HG03442 (cell line): ENCODE measurements around the gene CDK5R1.
"Not testable (repeated sequence)": the region's sequence is repeated elsewhere in the genome, so short reads cannot be mapped to it uniquely, and the experiment has no call there.

Source experiments
- ATAC-seq: cut with Tn5 transposase; IDR thresholded peaks from one replicate; pipeline ENCODE4 v1.9.1; 2021; ENCODE audit warnings: mild to moderate bottlenecking, moderate library complexity; ENCODE audit not compliant: unreplicated experiment

The CDK5R1 gene

DNA sequence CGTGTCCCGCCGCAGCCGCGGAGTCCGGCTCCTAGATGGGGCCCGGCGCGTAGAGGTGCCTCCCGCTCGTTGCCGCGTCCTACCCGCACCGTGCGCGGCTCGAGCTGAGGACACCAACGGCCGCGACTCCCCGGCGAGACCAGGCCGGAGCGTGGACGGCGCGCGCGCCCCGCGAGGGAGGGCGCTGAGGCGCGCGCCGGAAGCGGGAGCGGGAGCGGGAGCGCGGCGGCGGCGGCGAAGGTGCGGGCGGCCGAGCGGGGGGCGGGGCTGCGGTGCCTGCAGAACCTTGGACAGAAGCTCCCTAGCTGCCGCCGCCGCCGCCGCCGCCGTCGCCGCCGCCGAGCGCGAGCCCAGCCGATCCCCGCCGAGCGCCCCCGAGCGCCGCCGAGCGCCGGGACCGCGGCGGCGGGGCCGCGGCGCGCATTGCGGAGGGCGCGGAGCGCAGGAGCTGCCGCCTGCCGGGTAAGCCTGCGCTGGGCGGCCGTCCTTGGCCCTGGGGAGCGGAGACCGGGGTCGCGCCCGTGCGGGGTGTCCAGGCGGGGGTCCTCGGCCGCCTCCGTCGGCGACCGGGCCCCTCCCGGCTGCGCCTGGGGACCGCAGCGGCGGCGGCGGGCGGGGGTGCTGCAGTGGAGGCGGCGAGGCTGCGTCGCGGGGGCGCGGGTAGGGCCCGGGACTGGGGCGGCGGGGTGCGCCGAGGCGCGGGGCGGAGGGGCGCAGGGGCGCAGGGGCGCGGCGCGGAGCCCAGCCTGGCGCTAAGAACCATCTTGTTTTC lies at the start of gene CDK5R1:
Gene CDK5R1, plus strand, starts transcription at position 293 of the 772 bp plus-strand sequence. CDS start 628 bp downstream, outside the sequence.
- peak; percentile 33 for ATAC-seq

GRCh38 chr17:32440722-32441121 lies 46.1 kb upstream of the CDK5R1 start:
- ATAC-seq = no peak

DNA sequence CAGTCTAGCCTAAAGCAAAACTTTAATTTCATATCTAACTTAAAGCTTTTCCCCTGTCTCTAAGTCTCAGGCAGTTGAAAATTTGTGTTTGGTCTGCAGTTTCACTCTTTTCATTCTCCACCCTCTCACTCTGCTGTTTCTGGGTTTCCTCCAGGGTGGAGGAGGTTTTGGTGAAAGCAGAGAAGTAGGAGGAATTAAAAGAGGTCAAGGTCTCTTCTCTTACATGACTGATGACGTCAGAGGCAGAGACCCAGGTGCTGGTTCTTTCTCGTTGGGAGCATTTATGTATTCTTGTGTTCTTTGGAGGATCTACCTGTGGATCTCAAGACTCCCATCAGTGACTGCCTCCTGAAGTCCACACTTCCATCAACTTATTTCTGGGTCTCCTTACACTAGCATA lies 44.9 kb upstream of the CDK5R1 start:
- ATAC-seq = no peak

DNA sequence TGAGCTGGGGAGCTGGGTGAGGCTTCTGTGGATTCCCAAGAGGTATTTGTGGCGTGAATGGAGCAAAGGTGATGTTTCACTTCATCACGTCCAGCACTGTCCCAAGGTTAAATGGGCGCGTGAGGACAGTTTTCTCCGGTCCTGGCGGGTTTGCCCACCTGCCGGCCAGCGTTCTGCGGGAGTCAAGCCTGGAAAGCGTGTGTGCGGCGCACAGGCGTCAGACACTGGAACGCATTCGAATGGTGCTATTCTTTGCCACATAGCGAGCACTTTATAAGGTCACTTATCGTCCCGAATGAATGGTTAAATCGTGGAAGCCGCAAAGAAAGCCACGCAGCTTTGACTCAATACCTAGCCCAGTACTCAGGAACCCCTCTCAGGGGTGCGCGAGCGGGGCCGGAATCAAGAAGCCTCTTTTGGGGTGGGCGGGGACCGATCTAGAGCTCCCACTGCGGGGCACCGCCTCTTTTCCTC lies 42.9 kb upstream of the CDK5R1 start:
- ATAC-seq = peak; percentile 3

DNA sequence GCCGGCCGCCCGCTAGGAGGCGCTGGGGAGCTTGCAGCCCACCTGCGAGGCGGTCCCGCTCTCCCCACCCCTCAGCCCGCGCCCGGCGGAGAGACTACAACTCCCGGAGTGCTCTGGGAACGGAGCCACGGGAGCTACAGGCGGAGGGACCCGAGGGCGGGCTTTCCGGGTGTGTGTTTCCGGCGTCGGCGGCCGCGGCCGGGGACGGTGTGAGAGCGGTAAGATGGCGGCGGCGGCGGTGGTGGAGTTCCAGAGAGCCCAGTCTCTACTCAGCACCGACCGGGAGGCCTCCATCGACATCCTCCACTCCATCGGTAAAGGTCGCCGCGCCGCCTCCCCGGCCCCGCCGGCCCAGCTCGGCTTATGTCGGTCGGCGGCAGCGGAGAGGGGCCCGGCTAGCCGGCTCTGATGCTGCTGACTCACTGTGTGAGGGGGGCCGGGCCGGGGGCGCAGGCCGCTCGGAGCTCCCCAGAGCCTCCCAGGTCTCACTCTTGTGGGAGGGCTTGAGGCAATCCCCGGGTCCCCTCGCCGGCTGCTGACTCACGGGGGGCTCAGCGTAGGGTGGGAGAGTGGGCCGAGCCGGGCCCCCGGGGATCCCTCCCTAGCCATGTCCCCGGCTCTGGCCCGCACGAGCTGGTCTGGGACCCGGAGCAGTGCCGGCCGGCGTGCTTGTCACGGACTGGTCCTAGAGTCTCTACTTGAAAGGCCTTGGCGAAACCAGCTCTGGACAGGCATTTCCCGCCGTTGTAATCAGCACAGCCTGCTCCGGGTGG lies 42.3 kb upstream of the CDK5R1 start, which contains the start of gene PSMD11:
Gene PSMD11, plus strand, starts transcription at position 210 of the 773 bp plus-strand sequence. Its CDS starts 14 bp downstream, at position 224.
- peak; percentile 91 for ATAC-seq

DNA sequence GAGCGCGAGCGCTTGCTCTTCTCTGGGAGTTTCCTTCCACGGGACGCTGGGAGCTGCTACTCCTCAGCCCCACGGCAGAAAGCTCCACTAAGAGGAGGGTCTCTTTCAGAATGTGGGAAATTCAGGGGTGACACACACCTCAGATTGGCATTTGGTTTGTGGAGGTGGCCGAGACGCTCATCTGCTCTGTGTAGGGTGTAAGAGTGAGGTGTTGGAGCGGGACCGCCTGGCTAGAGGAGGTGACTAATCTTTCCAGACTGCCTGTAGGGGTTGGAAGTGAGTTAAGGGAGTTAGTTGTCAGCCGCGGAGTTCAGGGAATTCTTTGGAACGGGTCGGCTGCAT lies 41.7 kb upstream of the CDK5R1 start:
- ATAC-seq = peak; percentile 6

DNA sequence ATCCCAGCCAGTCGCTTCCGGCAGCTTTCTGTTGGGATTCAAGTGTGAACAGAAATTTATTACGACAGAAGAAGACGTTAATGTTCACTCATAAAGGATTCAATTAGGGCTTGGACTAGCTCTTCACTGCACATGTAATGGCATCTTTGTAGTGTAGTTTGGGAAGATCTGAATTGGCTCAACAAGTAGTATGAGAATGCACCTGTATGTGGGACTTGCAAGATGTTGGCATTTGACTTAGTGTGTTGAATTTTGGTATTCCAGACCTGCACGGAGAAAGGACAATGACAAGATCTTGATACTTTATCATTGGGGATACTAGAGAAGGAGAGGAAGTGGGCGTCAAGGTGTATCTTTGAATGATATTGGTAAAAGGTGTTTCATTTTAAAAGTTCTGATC lies 41.3 kb upstream of the CDK5R1 start:
- ATAC-seq = no peak

DNA sequence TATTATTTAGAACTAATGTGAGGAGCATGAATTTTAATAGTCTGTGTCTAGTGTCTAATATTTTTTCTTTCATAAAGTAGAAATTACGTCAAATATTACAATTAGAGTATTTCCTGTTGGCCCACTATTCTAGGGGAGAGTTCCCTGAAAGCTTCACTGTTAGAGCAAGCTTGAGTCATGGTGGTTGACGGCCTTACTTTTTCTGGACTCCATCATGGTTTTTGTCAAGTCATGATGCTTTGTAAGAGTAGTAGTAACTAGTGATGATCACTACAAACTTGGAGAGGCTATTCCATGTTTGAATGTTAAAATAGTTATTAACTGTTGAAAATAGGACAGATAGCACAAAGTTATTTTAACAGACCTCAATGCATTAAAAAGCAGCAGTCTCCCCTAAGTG lies 40.8 kb upstream of the CDK5R1 start:
- no peak for ATAC-seq

- ATAC-seq = no peak
These were observed 39.8 kb upstream of the CDK5R1 start for GRCh38 chr17:32446949-32447348.

DNA sequence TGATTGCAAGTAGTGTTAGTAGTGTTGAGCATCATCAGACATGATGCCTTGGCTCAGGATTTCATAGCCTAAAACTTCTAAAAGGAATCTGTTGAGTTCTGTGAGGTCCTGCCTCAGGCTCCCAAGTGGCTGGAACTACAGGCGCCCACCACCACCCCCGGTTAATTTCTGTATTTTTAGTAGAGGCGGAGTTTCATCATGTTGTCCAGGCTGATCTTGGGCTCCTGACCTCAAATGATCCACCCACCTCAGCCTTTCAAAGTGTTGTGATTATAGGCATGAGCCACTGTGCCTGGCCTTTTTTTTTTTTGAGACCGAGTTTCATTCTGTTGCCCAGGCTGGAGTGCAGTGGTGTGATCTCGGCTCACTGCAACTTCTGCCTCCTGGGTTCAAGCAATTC lies 36.8 kb upstream of the CDK5R1 start:
- no peak for ATAC-seq

GRCh38 chr17:32450379-32450778 lies 36.4 kb upstream of the CDK5R1 start:
- ATAC-seq = not testable (repeated sequence)

GRCh38 chr17:32451879-32452278 lies 34.9 kb upstream of the CDK5R1 start:
- ATAC-seq = no peak

GRCh38 chr17:32452281-32452680 lies 34.5 kb upstream of the CDK5R1 start:
- ATAC-seq = no peak

DNA sequence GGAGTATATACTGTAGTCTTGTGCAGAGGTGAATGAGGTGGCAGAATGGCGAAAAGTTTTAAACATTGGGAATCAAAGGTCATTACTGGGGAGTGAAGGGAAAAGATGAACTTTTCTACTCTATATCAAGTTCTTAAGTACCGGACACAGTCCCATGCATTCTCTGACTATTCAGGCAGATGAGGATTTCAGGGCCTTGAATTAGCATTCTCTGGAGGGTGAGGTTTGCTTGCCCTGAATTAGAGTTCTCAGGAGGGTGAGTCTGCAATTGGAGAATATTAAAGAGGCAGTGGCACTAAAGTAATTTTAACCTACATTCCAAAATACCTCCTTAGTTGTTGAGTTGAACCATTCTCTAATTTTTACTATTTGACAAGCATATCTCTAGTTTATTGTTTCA lies 33.4 kb upstream of the CDK5R1 start:
- ATAC-seq = no peak

GRCh38 chr17:32458371-32458770 lies 28.4 kb upstream of the CDK5R1 start:
- ATAC-seq = no peak

GRCh38 chr17:32460054-32460453 lies 26.7 kb upstream of the CDK5R1 start:
- ATAC-seq = no peak

DNA sequence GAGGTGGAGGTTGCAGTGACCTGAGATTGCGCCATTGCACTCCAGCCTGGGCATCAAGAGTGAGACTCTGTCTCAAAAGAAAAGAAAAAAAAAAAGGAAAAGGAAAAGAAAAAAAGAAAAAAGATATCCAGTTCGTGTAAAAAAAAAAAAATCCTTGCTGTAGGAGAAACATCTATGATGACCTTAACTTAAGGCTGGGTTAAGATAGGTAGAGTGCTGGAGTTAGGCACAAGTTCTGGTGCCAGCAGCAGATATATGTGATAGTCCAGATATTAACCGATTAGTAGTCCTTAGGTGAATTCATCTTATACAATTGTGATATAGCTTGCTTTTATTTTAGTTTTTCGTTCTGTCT lies 25.3 kb upstream of the CDK5R1 start:
- ATAC-seq = no peak

DNA sequence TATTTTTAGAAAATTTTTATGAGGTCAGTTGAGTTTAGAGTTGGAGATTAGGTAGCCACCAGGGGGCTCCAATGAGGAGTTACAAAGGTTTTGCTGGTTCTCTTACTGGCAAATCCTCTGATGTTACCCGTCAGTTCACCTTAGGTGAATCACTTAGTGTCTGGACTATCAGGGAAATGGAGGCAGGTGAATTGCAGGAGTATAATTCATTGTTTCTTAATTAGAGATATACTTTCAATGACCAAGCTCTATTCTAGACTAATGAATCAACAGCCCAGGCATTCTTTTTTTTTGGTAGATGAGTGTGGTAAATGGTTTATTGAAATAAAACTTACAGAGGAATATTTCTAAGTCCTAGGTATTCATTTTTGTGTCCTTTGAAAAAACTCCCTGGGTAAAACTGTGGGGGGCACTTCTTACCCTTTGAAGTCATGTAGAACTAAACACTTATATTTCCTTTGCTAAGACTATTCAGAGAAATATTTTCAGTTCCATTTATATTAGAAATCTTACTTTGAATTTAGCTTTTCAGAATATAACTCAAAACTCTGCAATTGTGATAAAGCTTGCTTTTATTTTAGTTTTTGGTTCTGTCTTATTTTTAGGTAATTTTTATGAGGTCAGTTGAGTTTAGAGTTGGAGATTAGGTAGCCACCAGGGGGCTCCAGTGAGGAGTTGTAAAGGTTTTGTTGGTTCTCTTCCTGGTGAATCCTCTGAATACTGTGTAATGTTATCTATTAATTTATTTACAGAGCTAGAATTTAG lies 24.8 kb upstream of the CDK5R1 start:
- ATAC-seq = no peak

DNA sequence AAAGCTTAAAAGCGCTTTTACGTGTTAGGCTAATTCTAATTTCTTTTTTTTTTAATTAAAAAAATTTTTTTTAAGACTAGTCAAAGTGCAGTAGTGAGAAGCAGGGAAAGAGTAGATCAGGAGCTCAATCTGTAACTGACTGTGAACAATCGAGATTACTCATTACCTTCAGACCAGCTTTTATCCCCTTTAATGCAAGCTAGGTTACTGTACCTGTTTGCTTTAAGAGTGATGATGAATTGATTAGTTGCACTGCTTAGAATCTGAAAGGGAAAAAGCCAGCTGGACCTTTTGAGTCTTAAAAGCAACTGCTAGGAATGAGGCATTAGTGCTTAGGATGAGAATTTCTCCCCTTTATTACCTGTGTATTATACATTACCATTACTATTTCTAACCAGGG lies 23.5 kb upstream of the CDK5R1 start:
- ATAC-seq = no peak

DNA sequence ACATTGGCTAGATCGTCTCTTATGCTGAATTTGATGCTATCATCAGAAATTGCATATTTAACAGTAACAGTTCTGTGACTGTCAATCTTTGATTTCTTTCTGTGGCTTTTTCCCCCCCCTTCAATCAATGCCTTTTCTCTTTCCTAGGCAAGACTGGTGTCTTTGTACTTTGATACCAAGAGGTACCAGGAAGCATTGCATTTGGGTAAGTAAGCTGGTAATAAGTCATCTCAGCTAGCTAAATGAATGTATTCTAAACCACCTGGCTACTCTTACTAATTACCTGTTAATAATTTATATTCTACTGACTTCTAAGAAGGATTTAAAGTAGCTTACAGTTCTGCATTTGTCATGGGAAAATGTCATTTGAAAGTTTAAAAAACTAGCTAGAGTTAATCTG lies 22.4 kb upstream of the CDK5R1 start:
- ATAC-seq = no peak

DNA sequence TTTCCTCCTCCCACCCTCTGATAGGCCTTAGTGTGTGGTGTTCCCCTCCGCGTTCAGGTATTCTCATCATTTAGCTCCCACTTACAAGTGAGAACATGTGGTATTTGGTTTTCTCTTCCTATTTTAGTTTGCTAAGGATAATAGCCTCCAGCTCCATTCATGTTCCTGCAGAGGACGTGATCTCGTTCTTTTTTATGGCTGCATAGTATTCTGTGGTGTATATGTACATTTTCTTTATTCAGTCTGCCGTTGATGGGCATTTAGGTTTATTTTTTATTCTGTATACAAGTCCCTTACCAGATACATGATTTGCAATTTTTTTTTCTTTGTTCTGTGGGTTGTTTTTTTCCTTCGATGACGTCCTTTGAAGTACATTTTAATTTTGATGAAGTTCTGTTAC lies 18.8 kb upstream of the CDK5R1 start:
- ATAC-seq = no peak
